Endothelial cell of umbilical vein (primary cell): ENCODE data around the gene TIA1. TPM values are rescaled to one million over a fixed set of nuclear protein-coding genes. Genes with fewer than 3 reads are reported as not detected.

Source experiments
- BruUV-seq: library from RNA; stranded (reverse); fragments of 400-500 nt; replicated peaks from 2 replicates; lab custom pipeline; 2021; lab: Mats Ljungman, UMichigan
- CTCF ChIA-PET: fragments of 300-600, 350-600 bp; sonication (Branson Sonifier 250); formaldehyde crosslinking; loops from one replicate; lab custom pipeline; 2021; ENCODE audit warnings: antibody characterized with exemption, inconsistent platforms; lab: Charles Lee
- POLR2A ChIA-PET: fragments of 300-600, 350-600 bp; sonication (Branson Sonifier 250); formaldehyde crosslinking; loops from one replicate; lab custom pipeline; 2021; ENCODE audit warnings: antibody characterized with exemption, inconsistent platforms; lab: Charles Lee
- DNase-seq: peaks from one replicate; pipeline ENCODE4 v3.0.0-alpha.2; 2011; ENCODE audit warnings: low read depth, low spot score
- FAIRE-seq: peaks from 2 replicates; lab custom pipeline; 2011; peaks lifted over from hg19 to GRCh38; lab: Jason Lieb, UNC
- H2AFZ ChIP-seq: 2 replicates; pipeline ENCODE4 v1.6.0; 2012; ENCODE audit warnings: low read depth, low read length, control low read depth, inconsistent platforms
- H3K27ac ChIP-seq: 2 replicates; pipeline ENCODE4 v1.5.1; 2011; ENCODE audit warnings: low read depth, mild to moderate bottlenecking, control low read depth, low read length, moderate library complexity; ENCODE audit not compliant: insufficient read depth
- H3K27me3 ChIP-seq, 2 experiments: 2 replicates each; pipeline versions ENCODE4 v1.6.0 to v1.6.1; 2011; ENCODE audit warnings: low read length in 2 of 2, mixed read lengths in 1 of 2; ENCODE audit not compliant: control insufficient read depth in 2 of 2, insufficient read depth in 2 of 2
- H3K36me3 ChIP-seq, 2 experiments: 2 replicates in 1 of 2; 3 replicates in 1 of 2; pipeline ENCODE4 v1.5.1; 2011; ENCODE audit warnings: low read length in 2 of 2, mild to moderate bottlenecking in 1 of 2, moderate library complexity in 1 of 2; ENCODE audit not compliant: control insufficient read depth in 2 of 2, insufficient read depth in 2 of 2; ENCODE audit errors: extremely low read depth in 1 of 2
- H3K4me1 ChIP-seq: 3 replicates; pipeline ENCODE4 v1.5.1; 2011; ENCODE audit warnings: mild to moderate bottlenecking, low read length; ENCODE audit not compliant: control insufficient read depth, insufficient read depth; ENCODE audit errors: extremely low read depth
- H3K4me2 ChIP-seq: 2 replicates; pipeline ENCODE4 v1.6.1; 2011; ENCODE audit warnings: low read length, control low read depth, mixed read lengths; ENCODE audit not compliant: insufficient read depth
- H3K4me3 ChIP-seq, 3 experiments: fragments of 200-600 bp in 1 of 3; sonication (generic), shearing (Covaris generic) in 1 of 3; replicated peaks in 1 of 3; 2 replicates each; pipeline ENCODE4 v1.5.1; 2011 to 2016; ENCODE audit warnings: control low read depth in 3 of 3, low read length in 3 of 3, mild to moderate bottlenecking in 2 of 3, inconsistent platforms in 1 of 3, low read depth in 1 of 3, moderate library complexity in 1 of 3; ENCODE audit not compliant: insufficient read depth in 1 of 3
- H3K79me2 ChIP-seq: 2 replicates; pipeline ENCODE4 v1.6.0; 2012; ENCODE audit warnings: low read length, inconsistent platforms; ENCODE audit not compliant: control insufficient read depth, insufficient read depth
- H3K9ac ChIP-seq: replicated peaks from 2 replicates; pipeline ENCODE3; 2011; ENCODE audit warnings: low read length, control low read depth; ENCODE audit not compliant: insufficient read depth; ENCODE audit errors: extremely low read depth
- H3K9me1 ChIP-seq: replicated peaks from 3 replicates; pipeline ENCODE4 v1.6.0; 2011; ENCODE audit warnings: mild to moderate bottlenecking, low read length; ENCODE audit not compliant: control insufficient read depth, insufficient read depth; ENCODE audit errors: extremely low read depth
- H3K9me3 ChIP-seq: replicated peaks from 2 replicates; pipeline ENCODE4 v1.5.1; 2012; ENCODE audit warnings: low read length, inconsistent platforms; ENCODE audit not compliant: control insufficient read depth, insufficient read depth
- H4K20me1 ChIP-seq: replicated peaks from 2 replicates; pipeline ENCODE3; 2011; ENCODE audit warnings: mild to moderate bottlenecking, low read length; ENCODE audit not compliant: control insufficient read depth, insufficient read depth; ENCODE audit errors: extremely low read depth
- EZH2 ChIP-seq: IDR thresholded peaks from 2 replicates; pipeline ENCODE4 v1.6.1; 2012; ENCODE audit warnings: borderline replicate concordance, low read depth, mild to moderate bottlenecking, moderate library complexity, low read length, inconsistent platforms; ENCODE audit not compliant: severe bottlenecking
- FOS ChIP-seq: IDR thresholded peaks from 2 replicates; pipeline ENCODE4 v1.6.1; 2011; ENCODE audit warnings: mild to moderate bottlenecking, low read length, moderate library complexity, borderline replicate concordance; ENCODE audit not compliant: insufficient read depth
- GATA2 ChIP-seq: IDR thresholded peaks from 2 replicates; pipeline ENCODE4 v1.7.0; 2011; ENCODE audit warnings: low read depth, mild to moderate bottlenecking, moderate library complexity, mixed read lengths, low read length; ENCODE audit not compliant: insufficient read length, insufficient read depth
- JUN ChIP-seq: IDR thresholded peaks from 2 replicates; pipeline ENCODE4 v1.6.1; 2011; ENCODE audit warnings: borderline replicate concordance, low read depth; ENCODE audit not compliant: insufficient read length, insufficient read depth
- MYC ChIP-seq: IDR thresholded peaks from one replicate; pipeline ENCODE4 v1.6.1; 2011; ENCODE audit warnings: mild to moderate bottlenecking, low read depth, low read length
- POLR2A ChIP-seq: IDR thresholded peaks from 2 replicates; pipeline ENCODE4 v1.6.1; 2012; ENCODE audit warnings: low read depth, mild to moderate bottlenecking, control low read depth, low read length
- POLR2AphosphoS5 ChIP-seq: IDR thresholded peaks from 2 replicates; pipeline ENCODE4 v1.6.1; 2012; ENCODE audit warnings: low read depth, mild to moderate bottlenecking, control low read depth, low read length, moderate library complexity; ENCODE audit not compliant: insufficient read depth
- dilution Hi-C: fragments of 300-500 bp; cut with MboI; formaldehyde crosslinking; loops from one replicate; pipeline ENCODE4 v1.15.0; 2019; ENCODE audit warnings: low sequenced_read_pairs; ENCODE audit not compliant: extremely low pct_ligation_motif_present
- intact Hi-C: fragments of 100-400 bp; cut with micrococcal nuclease; formaldehyde crosslinking; loops from one replicate; pipeline ENCODE4 v1.10.0; 2022
- polyA plus RNA-seq, 4 experiments: library from polyadenylated mRNA; depleted of rRNA in 3 of 4; stranded (reverse) in 3 of 4; unstranded in 1 of 4; fragments of >200 nt; gene quantifications; 2 replicates each; pipeline versions ENCODE4 v1.2.1 to v1.2.3, GENCODE V29; 2011 to 2012; ENCODE audit warnings: missing spikeins in 1 of 4
- total RNA-seq: library from RNA; stranded (reverse); gene quantifications from 2 replicates; pipeline ENCODE4 v1.2.3, GENCODE V29; 2021
- TF ChIP-seq, protein P1 (sequence below): IDR thresholded peaks from 2 replicates; pipeline ENCODE4 v1.6.1; 2011; ENCODE audit not compliant: insufficient read depth, insufficient read length
- TF ChIP-seq, protein P2 (sequence below), 2 donors: IDR thresholded peaks; 1 replicate in 1 of 2; 2 replicates in 1 of 2; pipeline ENCODE4 v1.5.1; 2011; ENCODE audit warnings: low read length in 2 of 2, mild to moderate bottlenecking in 2 of 2, moderate library complexity in 2 of 2, control low read depth in 1 of 2, inconsistent platforms in 1 of 2, low read depth in 1 of 2; ENCODE audit not compliant: insufficient read depth in 1 of 2; ENCODE audit errors: extremely low read depth in 1 of 2

Gene TIA1
- total and polyA plus RNA-seq, 2 donors (not counting 3 experiments of a cell fraction or from before 2014, with no cell fraction given), result 60.2 to 163 TPM

DNA sequence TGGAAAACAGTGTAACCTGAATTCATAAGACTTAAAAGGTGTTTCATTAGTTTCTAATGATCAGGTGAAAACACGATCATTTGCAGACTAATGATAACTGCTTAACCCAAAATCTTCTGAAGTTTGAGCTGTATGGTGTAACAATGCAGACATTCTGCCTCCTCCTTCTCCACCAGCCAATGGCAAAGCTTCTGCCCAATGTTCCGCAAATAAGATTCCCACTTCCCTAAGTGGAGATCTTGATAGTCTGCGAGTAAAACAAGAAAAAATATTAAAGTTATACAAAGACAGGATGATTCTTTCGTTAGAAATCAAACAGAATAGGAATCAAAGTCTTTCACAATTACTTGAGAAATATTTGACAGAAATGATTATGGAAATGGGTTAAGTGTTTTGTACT lies 65.7 kb downstream of the TIA1 start:
- H3K9ac ChIP-seq, result no peak overlapping the region
- H2AFZ ChIP-seq, result no peak overlapping the region
- POLR2A ChIA-PET, result no interaction called here
- intact Hi-C loops, result no loop called here
- no peak overlapping the region for H3K4me3 ChIP-seq
- DNase-seq, result no peak
- no peak overlapping the region for H3K27ac ChIP-seq
- no peak overlapping the region for H3K4me2 ChIP-seq
- CTCF ChIA-PET, result interaction anchor here (1.5 kb wide), 1 partner anchor 8 kb away, joined by 7 read pairs; the partner anchor contains the start of gene C2orf42
- no peak for FAIRE-seq
- no peaks in the 10 kb centered on the region for H3K27me3 ChIP-seq
- no TSS peak for BruUV-seq
- no peaks in the 10 kb centered on the region for H3K79me2 ChIP-seq
- no peaks in the 10 kb centered on the region for H3K4me1 ChIP-seq
- no peaks in the 10 kb centered on the region for H3K9me3 ChIP-seq
- no peaks in the 10 kb centered on the region for H4K20me1 ChIP-seq
- peaks cover 0 to 2% of the 10 kb centered on the region in 2 experiments for H3K36me3 ChIP-seq
- TF ChIP-seq FOS (no peak), JUN (no peak), EZH2 (no peak), POLR2AphosphoS5 (no peak), POLR2A (no peak), MYC (no peak), GATA2 (no peak)
- TF ChIP-seq, protein P1, sequence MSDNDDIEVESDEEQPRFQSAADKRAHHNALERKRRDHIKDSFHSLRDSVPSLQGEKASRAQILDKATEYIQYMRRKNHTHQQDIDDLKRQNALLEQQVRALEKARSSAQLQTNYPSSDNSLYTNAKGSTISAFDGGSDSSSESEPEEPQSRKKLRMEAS, result no peak
- TF ChIP-seq, protein P2, sequence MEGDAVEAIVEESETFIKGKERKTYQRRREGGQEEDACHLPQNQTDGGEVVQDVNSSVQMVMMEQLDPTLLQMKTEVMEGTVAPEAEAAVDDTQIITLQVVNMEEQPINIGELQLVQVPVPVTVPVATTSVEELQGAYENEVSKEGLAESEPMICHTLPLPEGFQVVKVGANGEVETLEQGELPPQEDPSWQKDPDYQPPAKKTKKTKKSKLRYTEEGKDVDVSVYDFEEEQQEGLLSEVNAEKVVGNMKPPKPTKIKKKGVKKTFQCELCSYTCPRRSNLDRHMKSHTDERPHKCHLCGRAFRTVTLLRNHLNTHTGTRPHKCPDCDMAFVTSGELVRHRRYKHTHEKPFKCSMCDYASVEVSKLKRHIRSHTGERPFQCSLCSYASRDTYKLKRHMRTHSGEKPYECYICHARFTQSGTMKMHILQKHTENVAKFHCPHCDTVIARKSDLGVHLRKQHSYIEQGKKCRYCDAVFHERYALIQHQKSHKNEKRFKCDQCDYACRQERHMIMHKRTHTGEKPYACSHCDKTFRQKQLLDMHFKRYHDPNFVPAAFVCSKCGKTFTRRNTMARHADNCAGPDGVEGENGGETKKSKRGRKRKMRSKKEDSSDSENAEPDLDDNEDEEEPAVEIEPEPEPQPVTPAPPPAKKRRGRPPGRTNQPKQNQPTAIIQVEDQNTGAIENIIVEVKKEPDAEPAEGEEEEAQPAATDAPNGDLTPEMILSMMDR (IDR thresholded peaks at IDR 0.05; ENCODE audit: extremely low read depth in 1 of 2, insufficient read depth in 1 of 2, low read depth in 1 of 2, low read length in 2 of 2), result no peak
- dilution Hi-C loops, result no loop called here
- H3K9me1 ChIP-seq, result no peaks in the 10 kb centered on the region
